ENCODE measurements around the gene RHOBTB3. TPM values are rescaled to one million over a fixed set of nuclear protein-coding genes. Genes with fewer than 3 reads are reported as not detected.

The RHOBTB3 gene
- total and polyA plus RNA-seq, 4 donors, result 10.5 to 59.8 (median 39.8) TPM

DNA sequence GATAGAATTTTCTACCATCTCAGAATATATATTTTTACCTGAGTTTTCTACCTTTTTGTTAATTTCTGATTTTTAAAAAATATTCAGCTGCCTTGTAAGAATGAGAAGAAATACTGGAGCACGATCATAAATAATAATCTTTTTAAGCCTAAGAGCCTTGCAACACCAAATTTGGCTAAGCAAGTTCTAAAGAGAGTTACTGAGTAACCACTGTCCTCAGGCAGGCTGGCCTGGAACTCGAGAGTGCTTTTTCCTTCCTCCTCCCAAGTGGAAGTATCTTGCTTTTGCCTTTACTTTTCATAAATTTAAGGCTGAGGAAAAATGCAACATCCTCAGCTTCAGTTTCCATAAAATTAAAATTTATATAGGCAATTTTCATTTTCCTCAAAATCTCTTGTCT is 70.4 kb downstream of the RHOBTB3 start:
- 28% methylated on average over 2 of the region's 2 CpGs for WGBS
- Histone ChIP-seq H3K4me1 (ENCODE audit: control insufficient read depth in 4 of 4, insufficient read depth in 4 of 4, low read length in 3 of 4) (peaks cover 7 to 44% (median 38%) of the 10 kb centered on the region in 4 donors), H3K4me3 (ENCODE audit: low read depth in 1 of 3, low read length in 3 of 3) (no peak overlapping the region), H3K27me3 (ENCODE audit: control insufficient read depth in 4 of 4, insufficient read depth in 4 of 4, low read length in 3 of 4) (no peaks in the 10 kb centered on the region), H3K9ac (ENCODE audit: low read depth in 1 of 2, low read length in 2 of 2) (no peak overlapping the region), H3K27ac (ENCODE audit: low read depth in 1 of 2, low read length in 2 of 2) (peak overlapping the region; percentile 45 to 86), H3K36me3 (ENCODE audit: control insufficient read depth in 4 of 4, insufficient read depth in 3 of 4, low read depth in 1 of 4, low read length in 3 of 4) (no peaks in the 10 kb centered on the region), H3K9me3 (ENCODE audit: control insufficient read depth in 4 of 4, low read length in 3 of 4) (no peaks in the 10 kb centered on the region)
- TF ChIP-seq HNF4A (conservative IDR thresholded peaks at IDR 0.05) (peak in 1 of 2 donors; percentile 32), JUND (IDR thresholded peaks at IDR 0.05) (no peak), SP1 (IDR thresholded peaks at IDR 0.05) (peak; percentile 23)
- DNase-seq (ENCODE audit: low spot score), result no peak

DNA sequence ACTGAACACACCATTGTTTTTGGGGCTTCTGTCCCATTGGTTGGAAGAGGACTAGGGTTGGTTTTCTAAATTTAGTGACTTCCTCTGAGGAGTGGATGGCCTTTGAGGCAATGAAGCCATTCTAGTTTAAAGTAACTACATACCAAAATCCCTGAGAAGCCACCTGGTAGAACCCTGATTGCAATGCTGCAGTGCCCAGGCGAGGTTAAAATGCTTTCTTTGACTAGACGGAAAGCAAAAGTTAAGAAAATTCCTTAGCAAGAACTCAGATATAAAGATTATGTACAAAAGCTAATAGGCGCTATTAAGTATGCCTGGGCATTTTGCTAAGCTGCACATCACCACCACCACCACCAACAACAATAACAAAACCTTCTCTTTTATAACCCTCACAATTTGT is 70.8 kb downstream of the RHOBTB3 start:
- TF ChIP-seq EGR1 (IDR thresholded peaks at IDR 0.05; ENCODE audit: low read depth in 2 of 2) (no peak), GABPA (IDR thresholded peaks at IDR 0.05 in 1 of 2, conservative IDR thresholded peaks at IDR 0.05 in 1 of 2) (no peak), TAF1 (conservative IDR thresholded peaks at IDR 0.05) (no peak)
- TF ChIP-seq, protein P1, sequence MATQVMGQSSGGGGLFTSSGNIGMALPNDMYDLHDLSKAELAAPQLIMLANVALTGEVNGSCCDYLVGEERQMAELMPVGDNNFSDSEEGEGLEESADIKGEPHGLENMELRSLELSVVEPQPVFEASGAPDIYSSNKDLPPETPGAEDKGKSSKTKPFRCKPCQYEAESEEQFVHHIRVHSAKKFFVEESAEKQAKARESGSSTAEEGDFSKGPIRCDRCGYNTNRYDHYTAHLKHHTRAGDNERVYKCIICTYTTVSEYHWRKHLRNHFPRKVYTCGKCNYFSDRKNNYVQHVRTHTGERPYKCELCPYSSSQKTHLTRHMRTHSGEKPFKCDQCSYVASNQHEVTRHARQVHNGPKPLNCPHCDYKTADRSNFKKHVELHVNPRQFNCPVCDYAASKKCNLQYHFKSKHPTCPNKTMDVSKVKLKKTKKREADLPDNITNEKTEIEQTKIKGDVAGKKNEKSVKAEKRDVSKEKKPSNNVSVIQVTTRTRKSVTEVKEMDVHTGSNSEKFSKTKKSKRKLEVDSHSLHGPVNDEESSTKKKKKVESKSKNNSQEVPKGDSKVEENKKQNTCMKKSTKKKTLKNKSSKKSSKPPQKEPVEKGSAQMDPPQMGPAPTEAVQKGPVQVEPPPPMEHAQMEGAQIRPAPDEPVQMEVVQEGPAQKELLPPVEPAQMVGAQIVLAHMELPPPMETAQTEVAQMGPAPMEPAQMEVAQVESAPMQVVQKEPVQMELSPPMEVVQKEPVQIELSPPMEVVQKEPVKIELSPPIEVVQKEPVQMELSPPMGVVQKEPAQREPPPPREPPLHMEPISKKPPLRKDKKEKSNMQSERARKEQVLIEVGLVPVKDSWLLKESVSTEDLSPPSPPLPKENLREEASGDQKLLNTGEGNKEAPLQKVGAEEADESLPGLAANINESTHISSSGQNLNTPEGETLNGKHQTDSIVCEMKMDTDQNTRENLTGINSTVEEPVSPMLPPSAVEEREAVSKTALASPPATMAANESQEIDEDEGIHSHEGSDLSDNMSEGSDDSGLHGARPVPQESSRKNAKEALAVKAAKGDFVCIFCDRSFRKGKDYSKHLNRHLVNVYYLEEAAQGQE (IDR thresholded peaks at IDR 0.05), result no peak
- TF ChIP-seq, protein P2, sequence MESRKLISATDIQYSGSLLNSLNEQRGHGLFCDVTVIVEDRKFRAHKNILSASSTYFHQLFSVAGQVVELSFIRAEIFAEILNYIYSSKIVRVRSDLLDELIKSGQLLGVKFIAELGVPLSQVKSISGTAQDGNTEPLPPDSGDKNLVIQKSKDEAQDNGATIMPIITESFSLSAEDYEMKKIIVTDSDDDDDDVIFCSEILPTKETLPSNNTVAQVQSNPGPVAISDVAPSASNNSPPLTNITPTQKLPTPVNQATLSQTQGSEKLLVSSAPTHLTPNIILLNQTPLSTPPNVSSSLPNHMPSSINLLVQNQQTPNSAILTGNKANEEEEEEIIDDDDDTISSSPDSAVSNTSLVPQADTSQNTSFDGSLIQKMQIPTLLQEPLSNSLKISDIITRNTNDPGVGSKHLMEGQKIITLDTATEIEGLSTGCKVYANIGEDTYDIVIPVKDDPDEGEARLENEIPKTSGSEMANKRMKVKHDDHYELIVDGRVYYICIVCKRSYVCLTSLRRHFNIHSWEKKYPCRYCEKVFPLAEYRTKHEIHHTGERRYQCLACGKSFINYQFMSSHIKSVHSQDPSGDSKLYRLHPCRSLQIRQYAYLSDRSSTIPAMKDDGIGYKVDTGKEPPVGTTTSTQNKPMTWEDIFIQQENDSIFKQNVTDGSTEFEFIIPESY (IDR thresholded peaks at IDR 0.05), result no peak
- no peak for DNase-seq (ENCODE audit: low spot score)
- no peaks in the 10 kb centered on the region for H3K27me3 ChIP-seq (ENCODE audit: control insufficient read depth in 4 of 4, insufficient read depth in 4 of 4, low read length in 3 of 4)
- H3K4me3 ChIP-seq (ENCODE audit: low read depth in 1 of 3, low read length in 3 of 3), result no peak overlapping the region
- no peaks in the 10 kb centered on the region for H3K9me3 ChIP-seq (ENCODE audit: control insufficient read depth in 4 of 4, low read length in 3 of 4)
- no peak overlapping the region for H3K9ac ChIP-seq (ENCODE audit: low read depth in 1 of 2, low read length in 2 of 2)
- H3K27ac ChIP-seq (ENCODE audit: low read depth in 1 of 2, low read length in 2 of 2), result peak overlapping the region; percentile 45 to 86
- H3K4me1 ChIP-seq (ENCODE audit: control insufficient read depth in 4 of 4, insufficient read depth in 4 of 4, low read length in 3 of 4), result peaks cover 7 to 44% (median 38%) of the 10 kb centered on the region in 4 donors
- H3K36me3 ChIP-seq (ENCODE audit: control insufficient read depth in 4 of 4, insufficient read depth in 3 of 4, low read depth in 1 of 4, low read length in 3 of 4), result no peaks in the 10 kb centered on the region
- WGBS, result 90% methylated on average over 3 of the region's 3 CpGs

DNA sequence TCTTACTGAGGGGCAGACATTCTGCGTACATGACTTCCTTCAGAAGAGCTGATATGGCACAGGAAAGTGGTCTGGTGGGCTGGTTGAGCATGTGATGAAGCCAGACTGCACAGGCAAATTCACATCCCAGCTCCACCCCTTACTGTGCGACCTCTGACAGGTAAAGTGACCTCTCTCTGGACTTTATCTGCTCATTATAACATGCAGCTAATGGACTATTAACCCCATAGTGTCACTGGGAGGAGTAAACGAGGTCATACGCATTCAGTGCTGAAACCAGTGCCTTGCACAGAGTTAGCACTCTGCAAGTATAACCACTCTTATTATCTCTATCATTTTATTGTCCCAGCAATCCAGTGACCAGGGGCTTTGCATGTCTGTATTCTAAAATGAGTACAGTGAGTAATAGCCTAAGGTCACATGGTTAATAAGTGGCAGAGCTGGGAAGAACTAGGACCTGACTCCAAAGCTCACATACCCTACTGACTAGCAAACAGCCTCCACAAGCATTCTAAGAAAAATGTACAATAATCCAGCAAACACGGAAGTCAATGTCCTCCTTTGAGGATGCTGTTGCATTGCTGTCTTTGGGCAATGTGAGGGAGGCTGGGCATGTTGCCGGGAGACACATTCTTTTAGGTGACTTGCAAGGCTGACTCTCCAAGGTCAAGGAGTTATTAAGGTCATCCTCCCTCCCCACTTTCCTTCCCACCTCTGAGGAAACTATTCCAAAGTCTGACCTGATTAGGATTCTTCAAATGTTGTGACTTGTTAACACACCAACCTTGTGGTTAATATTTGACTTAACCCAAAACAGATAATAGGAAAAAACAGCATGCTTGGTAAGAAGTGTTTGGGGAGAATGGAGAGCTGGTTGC is 72.4 kb downstream of the RHOBTB3 start:
- peak overlapping the region; percentile 86 to 91 for H3K27ac ChIP-seq (ENCODE audit: low read depth in 1 of 2, low read length in 2 of 2)
- no peak for DNase-seq (ENCODE audit: low spot score)
- H3K9ac ChIP-seq (ENCODE audit: low read depth in 1 of 2, low read length in 2 of 2), result peak overlapping the region in 1 of 2 donors; percentile 41
- TF ChIP-seq JUND (IDR thresholded peaks at IDR 0.05), result peak in 1 of 2 donors; percentile 20
- peak; percentile 50 for TF ChIP-seq HNF4G (IDR thresholded peaks at IDR 0.05)
- peak; percentile 71 for TF ChIP-seq SP1 (IDR thresholded peaks at IDR 0.05)
- no peak for TF ChIP-seq YY1 (IDR thresholded peaks at IDR 0.05)
- TF ChIP-seq, protein P1 (IDR thresholded peaks at IDR 0.05), result peak; percentile 18
- TF ChIP-seq, protein P3, sequence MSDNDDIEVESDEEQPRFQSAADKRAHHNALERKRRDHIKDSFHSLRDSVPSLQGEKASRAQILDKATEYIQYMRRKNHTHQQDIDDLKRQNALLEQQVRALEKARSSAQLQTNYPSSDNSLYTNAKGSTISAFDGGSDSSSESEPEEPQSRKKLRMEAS (IDR thresholded peaks at IDR 0.05), result peak; percentile 20
- peak; percentile 40 for TF ChIP-seq NR2F2 (IDR thresholded peaks at IDR 0.05)
- TF ChIP-seq HNF4A (conservative IDR thresholded peaks at IDR 0.05), result peak; percentile 77 to 87
- TF ChIP-seq RXRA (IDR thresholded peaks at IDR 0.05), result peak; percentile 60 to 81
- no peak for TF ChIP-seq EGR1 (IDR thresholded peaks at IDR 0.05; ENCODE audit: low read depth in 2 of 2)
- no peaks in the 10 kb centered on the region for H3K9me3 ChIP-seq (ENCODE audit: control insufficient read depth in 4 of 4, low read length in 3 of 4)
- no peaks in the 10 kb centered on the region for H3K27me3 ChIP-seq (ENCODE audit: control insufficient read depth in 4 of 4, insufficient read depth in 4 of 4, low read length in 3 of 4)
- H3K36me3 ChIP-seq (ENCODE audit: control insufficient read depth in 4 of 4, insufficient read depth in 3 of 4, low read depth in 1 of 4, low read length in 3 of 4), result no peaks in the 10 kb centered on the region
- peaks cover 7 to 44% (median 38%) of the 10 kb centered on the region in 4 donors for H3K4me1 ChIP-seq (ENCODE audit: control insufficient read depth in 4 of 4, insufficient read depth in 4 of 4, low read length in 3 of 4)
- 45% methylated on average over 6 of the region's 6 CpGs for WGBS
- no peak overlapping the region for H3K4me3 ChIP-seq (ENCODE audit: low read depth in 1 of 3, low read length in 3 of 3)
